HEK293T (cell line): ENCODE results near the gene RNF13.

Source experiments
- ARNT ChIP-seq: fragments of 450-650 bp; IDR thresholded peaks from 2 replicates; pipeline ENCODE4 v1.6.1; 2017; ENCODE audit warnings: mild to moderate bottlenecking
- BHLHE40 ChIP-seq: fragments of 450-650 bp; IDR thresholded peaks from 2 replicates; pipeline ENCODE4 v1.6.1; 2016; ENCODE audit warnings: mild to moderate bottlenecking, moderate library complexity, borderline replicate concordance
- CTBP1 ChIP-seq: fragments of 450-650 bp; IDR thresholded peaks from 2 replicates; pipeline ENCODE4 v1.6.1; 2016; ENCODE audit warnings: borderline replicate concordance
- ELF4 ChIP-seq: fragments of 450-650 bp; IDR thresholded peaks from 2 replicates; pipeline ENCODE4 v1.6.1; 2017; ENCODE audit warnings: antibody characterized with exemption
- FOXA1 ChIP-seq: fragments of 450-650 bp; IDR thresholded peaks from 2 replicates; pipeline ENCODE4 v1.6.1; 2016; ENCODE audit warnings: mild to moderate bottlenecking
- FOXM1 ChIP-seq: fragments of 450-650 bp; IDR thresholded peaks from 2 replicates; pipeline ENCODE4 v1.6.1; 2017; ENCODE audit warnings: mild to moderate bottlenecking, borderline replicate concordance
- L3MBTL2 ChIP-seq: fragments of 450-650 bp; conservative IDR thresholded peaks from 2 replicates; pipeline ENCODE4 v1.6.1; 2016; ENCODE audit warnings: mild to moderate bottlenecking
- LEF1 ChIP-seq: fragments of 450-650 bp; IDR thresholded peaks from 2 replicates; pipeline ENCODE4 v1.6.1; 2017; ENCODE audit warnings: mild to moderate bottlenecking, borderline replicate concordance
- NFRKB ChIP-seq: fragments of 450-650 bp; IDR thresholded peaks from 2 replicates; pipeline ENCODE4 v1.6.1; 2016; ENCODE audit warnings: mild to moderate bottlenecking, moderate library complexity
- SP1 ChIP-seq: fragments of 450-650 bp; IDR thresholded peaks from 2 replicates; pipeline ENCODE4 v1.6.1; 2017
- SUZ12 ChIP-seq: fragments of 450-650 bp; IDR thresholded peaks from 2 replicates; pipeline ENCODE4 v1.6.1; 2016; ENCODE audit warnings: mild to moderate bottlenecking
- TARDBP ChIP-seq: fragments of 450-650 bp; IDR thresholded peaks from 2 replicates; pipeline ENCODE4 v1.6.1; 2016
- TF ChIP-seq, protein P1 (sequence below): fragments of 450-650 bp; IDR thresholded peaks from 2 replicates; pipeline ENCODE4 v1.6.1; 2016

DNA sequence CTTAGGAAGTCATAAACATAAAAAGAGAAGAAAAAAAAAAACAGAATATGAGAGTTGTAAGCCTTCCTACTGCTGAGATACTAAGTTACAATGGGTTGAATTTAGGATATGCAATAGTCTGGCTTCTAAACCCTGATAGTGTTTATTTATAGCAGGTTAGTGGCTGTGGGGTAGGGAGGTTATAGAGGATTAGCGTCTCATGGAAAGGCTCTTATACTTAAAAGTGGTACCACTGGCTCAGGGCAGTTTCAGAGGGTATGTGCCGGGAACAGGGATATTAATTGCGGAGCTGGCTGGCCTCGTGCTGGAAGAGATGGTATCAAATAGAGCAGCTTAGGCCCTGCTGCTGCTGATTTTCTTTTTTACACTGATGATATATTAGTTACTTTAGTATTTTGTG is 96.9 kb downstream of the RNF13 start:
- TF ChIP-seq SP1 (no peak), ELF4 (no peak), FOXA1 (no peak), BHLHE40 (no peak), ARNT (no peak), FOXM1 (no peak), NFRKB (no peak), LEF1 (no peak), TARDBP (no peak), CTBP1 (no peak), SUZ12 (no peak), L3MBTL2 (no peak)
- TF ChIP-seq, protein P1, sequence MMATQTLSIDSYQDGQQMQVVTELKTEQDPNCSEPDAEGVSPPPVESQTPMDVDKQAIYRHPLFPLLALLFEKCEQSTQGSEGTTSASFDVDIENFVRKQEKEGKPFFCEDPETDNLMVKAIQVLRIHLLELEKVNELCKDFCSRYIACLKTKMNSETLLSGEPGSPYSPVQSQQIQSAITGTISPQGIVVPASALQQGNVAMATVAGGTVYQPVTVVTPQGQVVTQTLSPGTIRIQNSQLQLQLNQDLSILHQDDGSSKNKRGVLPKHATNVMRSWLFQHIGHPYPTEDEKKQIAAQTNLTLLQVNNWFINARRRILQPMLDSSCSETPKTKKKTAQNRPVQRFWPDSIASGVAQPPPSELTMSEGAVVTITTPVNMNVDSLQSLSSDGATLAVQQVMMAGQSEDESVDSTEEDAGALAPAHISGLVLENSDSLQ = no peak
